ENCODE results near the gene CCNL2. TPM values are rescaled to one million over a fixed set of nuclear protein-coding genes. Genes with fewer than 3 reads are reported as not detected.

CCNL2 gene
- total and polyA plus RNA-seq, 2 of the 13 experiments (the other 11 are each of a cell fraction or from before 2014, with no cell fraction given) = 105 to 340 TPM

DNA sequence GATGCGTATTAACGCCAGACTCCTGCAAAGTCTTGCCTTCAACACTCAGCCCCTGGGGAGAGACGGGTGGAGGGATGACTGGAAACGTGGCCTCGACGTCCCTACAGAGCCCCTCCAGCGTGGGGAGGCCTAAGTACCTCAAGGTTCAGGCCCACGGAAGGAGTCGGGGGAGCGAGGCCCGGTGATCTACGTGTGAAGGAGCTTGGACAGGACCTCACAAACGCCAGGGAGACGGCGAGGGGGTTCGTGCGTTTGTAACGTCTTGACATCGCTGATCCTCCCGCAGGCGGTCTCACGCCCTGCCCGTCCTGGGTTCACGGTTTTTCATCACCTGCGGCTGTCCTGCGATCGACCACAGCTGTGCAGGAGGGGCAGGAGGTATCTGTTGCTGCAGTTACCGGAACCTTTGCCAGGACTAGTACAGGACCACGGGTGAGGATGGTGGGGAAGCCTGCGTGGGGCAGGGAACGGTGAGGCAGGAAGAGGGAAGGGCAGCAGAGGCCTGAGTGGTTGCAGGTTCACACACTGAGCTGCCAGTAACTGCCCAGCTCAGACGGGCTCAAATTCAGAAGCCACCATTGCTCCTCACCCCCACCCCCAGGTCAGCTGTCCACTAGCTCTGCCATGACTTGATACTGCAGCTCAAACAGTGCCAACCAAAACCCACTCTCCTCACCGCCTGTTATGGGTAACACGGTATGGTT lies 889 bp upstream of the CCNL2 start (continued):
- no peak for TF ChIP-seq MIER2 (CRISPR knock-in tag; IDR thresholded peaks at IDR 0.05)
- TF ChIP-seq ZNF333 (CRISPR knock-in tag; IDR thresholded peaks at IDR 0.05; ENCODE audit: borderline replicate concordance) = no peak
- no peak for TF ChIP-seq FOXK1 (CRISPR knock-in tag; IDR thresholded peaks at IDR 0.05; ENCODE audit: borderline replicate concordance, low read depth)
- no peak for TF ChIP-seq SRSF4 (IDR thresholded peaks at IDR 0.05; ENCODE audit: low read depth, low read length, poor library complexity, severe bottlenecking)
- peak; percentile 66; the same call in 1 of the 2 replicates for TF ChIP-seq ZNF616 (CRISPR knock-in tag; IDR thresholded peaks at IDR 0.05; ENCODE audit: low read depth)
- TF ChIP-seq NAIF1 (CRISPR knock-in tag; IDR thresholded peaks at IDR 0.05; ENCODE audit: borderline replicate concordance) = no peak
- no peak; the same call in 1 of the 2 replicates for TF ChIP-seq POLR2AphosphoS5 (IDR thresholded peaks at IDR 0.05; ENCODE audit: low read depth, low read length)
- TF ChIP-seq DMAP1 (CRISPR knock-in tag; IDR thresholded peaks at IDR 0.05) = no peak
- TF ChIP-seq, protein P1, sequence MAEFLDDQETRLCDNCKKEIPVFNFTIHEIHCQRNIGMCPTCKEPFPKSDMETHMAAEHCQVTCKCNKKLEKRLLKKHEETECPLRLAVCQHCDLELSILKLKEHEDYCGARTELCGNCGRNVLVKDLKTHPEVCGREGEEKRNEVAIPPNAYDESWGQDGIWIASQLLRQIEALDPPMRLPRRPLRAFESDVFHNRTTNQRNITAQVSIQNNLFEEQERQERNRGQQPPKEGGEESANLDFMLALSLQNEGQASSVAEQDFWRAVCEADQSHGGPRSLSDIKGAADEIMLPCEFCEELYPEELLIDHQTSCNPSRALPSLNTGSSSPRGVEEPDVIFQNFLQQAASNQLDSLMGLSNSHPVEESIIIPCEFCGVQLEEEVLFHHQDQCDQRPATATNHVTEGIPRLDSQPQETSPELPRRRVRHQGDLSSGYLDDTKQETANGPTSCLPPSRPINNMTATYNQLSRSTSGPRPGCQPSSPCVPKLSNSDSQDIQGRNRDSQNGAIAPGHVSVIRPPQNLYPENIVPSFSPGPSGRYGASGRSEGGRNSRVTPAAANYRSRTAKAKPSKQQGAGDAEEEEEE (CRISPR knock-in tag; IDR thresholded peaks at IDR 0.05; ENCODE audit: borderline replicate concordance) = no peak
- TF ChIP-seq ZBTB7B (CRISPR knock-in tag; IDR thresholded peaks at IDR 0.05) = no peak
- no peak for TF ChIP-seq GATAD1 (CRISPR knock-in tag; IDR thresholded peaks at IDR 0.05)
- no peak; the same call in 1 of the 2 replicates for TF ChIP-seq POLR2G (IDR thresholded peaks at IDR 0.05; ENCODE audit: low read depth, low read length)
- TF ChIP-seq, protein P2, sequence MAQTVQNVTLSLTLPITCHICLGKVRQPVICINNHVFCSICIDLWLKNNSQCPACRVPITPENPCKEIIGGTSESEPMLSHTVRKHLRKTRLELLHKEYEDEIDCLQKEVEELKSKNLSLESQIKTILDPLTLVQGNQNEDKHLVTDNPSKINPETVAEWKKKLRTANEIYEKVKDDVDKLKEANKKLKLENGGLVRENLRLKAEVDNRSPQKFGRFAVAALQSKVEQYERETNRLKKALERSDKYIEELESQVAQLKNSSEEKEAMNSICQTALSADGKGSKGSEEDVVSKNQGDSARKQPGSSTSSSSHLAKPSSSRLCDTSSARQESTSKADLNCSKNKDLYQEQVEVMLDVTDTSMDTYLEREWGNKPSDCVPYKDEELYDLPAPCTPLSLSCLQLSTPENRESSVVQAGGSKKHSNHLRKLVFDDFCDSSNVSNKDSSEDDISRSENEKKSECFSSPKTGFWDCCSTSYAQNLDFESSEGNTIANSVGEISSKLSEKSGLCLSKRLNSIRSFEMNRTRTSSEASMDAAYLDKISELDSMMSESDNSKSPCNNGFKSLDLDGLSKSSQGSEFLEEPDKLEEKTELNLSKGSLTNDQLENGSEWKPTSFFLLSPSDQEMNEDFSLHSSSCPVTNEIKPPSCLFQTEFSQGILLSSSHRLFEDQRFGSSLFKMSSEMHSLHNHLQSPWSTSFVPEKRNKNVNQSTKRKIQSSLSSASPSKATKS (CRISPR knock-in tag; IDR thresholded peaks at IDR 0.05) = no peak
- no peak for TF ChIP-seq ZBTB7A (CRISPR knock-in tag; IDR thresholded peaks at IDR 0.05)
- TF ChIP-seq, protein P3, sequence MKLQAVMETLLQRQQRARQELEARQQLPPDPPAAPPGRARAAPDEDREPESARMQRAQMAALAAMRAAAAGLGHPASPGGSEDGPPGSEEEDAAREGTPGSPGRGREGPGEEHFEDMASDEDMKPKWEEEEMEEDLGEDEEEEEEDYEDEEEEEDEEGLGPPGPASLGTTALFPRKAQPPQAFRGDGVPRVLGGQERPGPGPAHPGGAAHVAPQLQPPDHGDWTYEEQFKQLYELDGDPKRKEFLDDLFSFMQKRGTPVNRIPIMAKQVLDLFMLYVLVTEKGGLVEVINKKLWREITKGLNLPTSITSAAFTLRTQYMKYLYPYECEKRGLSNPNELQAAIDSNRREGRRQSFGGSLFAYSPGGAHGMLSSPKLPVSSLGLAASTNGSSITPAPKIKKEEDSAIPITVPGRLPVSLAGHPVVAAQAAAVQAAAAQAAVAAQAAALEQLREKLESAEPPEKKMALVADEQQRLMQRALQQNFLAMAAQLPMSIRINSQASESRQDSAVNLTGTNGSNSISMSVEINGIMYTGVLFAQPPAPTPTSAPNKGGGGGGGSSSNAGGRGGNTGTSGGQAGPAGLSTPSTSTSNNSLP (IDR thresholded peaks at IDR 0.05; ENCODE audit: low read depth, low read length) = no peak
- no peak for TF ChIP-seq ZBTB46 (CRISPR knock-in tag; IDR thresholded peaks at IDR 0.05; ENCODE audit: borderline replicate concordance)
- TF ChIP-seq ZNF547 (CRISPR knock-in tag; IDR thresholded peaks at IDR 0.05) = no peak
- no peak for TF ChIP-seq ZSCAN22 (CRISPR knock-in tag; IDR thresholded peaks at IDR 0.05)
- TF ChIP-seq ZBTB21 (CRISPR knock-in tag; IDR thresholded peaks at IDR 0.05) = no peak
- TF ChIP-seq, protein P4, sequence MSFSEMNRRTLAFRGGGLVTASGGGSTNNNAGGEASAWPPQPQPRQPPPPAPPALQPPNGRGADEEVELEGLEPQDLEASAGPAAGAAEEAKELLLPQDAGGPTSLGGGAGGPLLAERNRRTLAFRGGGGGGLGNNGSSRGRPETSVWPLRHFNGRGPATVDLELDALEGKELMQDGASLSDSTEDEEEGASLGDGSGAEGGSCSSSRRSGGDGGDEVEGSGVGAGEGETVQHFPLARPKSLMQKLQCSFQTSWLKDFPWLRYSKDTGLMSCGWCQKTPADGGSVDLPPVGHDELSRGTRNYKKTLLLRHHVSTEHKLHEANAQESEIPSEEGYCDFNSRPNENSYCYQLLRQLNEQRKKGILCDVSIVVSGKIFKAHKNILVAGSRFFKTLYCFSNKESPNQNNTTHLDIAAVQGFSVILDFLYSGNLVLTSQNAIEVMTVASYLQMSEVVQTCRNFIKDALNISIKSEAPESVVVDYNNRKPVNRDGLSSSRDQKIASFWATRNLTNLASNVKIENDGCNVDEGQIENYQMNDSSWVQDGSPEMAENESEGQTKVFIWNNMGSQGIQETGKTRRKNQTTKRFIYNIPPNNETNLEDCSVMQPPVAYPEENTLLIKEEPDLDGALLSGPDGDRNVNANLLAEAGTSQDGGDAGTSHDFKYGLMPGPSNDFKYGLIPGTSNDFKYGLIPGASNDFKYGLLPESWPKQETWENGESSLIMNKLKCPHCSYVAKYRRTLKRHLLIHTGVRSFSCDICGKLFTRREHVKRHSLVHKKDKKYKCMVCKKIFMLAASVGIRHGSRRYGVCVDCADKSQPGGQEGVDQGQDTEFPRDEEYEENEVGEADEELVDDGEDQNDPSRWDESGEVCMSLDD (CRISPR knock-in tag; IDR thresholded peaks at IDR 0.05; ENCODE audit: borderline replicate concordance) = no peak
